Umbilical cord (tissue), 2 donors: ENCODE results near the gene TNFRSF18. TPM values are rescaled to one million over a fixed set of nuclear protein-coding genes. Genes with fewer than 3 reads are reported as not detected.

Experiments
- DNase-seq: peaks from one replicate; pipeline ENCODE4 v3.0.0-alpha.2; 2015; ENCODE audit warnings: low spot score
- total RNA-seq: library from RNA; depleted of rRNA; stranded (reverse); fragments of >200 nt; gene quantifications from one replicate; pipeline ENCODE4 v1.2.3, GENCODE V29; 2014; ENCODE audit warnings: low replicate concordance; ENCODE audit not compliant: insufficient read depth

TNFRSF18 gene
- total RNA-seq, 1 donor from 2014 or later = not detected

DNA sequence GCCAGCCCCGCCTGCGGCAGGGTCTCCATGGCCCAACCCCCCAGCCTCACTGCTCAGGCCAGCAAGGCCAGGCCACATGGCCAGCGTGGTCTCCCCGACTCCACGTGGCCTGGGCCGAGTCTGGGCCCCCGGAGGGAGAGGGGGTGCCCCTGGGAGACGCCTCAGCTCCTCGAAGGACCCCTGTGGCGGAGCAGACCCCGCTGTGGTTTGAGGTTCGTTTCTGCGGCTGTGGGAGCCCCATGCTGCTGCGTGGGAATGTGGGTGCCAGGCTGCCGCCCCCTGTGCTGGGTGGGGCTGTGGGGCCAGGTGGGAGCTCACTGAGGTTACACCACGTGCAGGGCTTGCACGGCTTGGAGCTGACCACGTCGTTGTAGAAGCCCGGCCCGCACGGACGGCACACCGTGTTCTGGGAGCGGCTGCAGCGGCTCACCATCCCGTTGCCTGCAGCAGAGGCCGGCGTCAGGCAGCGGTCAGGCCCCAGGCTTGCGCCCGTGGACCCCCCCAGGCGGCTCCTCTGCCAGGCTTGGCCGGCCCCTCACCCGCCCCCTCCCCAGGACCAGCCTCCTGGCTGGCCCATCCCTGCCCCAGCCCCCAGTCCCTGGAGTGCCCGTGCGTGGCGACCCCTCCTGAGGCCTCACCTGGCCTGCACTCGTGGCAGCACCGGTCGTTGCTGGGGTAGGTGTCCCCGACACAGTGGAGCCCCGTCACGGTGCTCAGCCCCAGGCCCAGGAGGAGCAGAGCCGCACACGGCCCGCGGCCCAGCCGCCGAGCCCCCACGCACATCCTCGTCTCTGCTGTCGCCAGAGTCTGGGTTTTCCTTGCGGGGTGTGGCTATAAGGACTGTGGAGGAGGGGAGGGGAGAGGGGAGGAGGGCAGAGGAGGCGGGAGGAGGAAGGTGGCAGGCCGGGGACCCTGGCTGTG is 7.2 kb upstream of the TNFRSF18 start, which contains the start of gene TNFRSF4:
Gene TNFRSF4 (minus strand): TSS at position 809 of the 921 bp plus-strand sequence. CDS start 26 bp downstream, at position 783.
- DNase-seq = no peak

DNA sequence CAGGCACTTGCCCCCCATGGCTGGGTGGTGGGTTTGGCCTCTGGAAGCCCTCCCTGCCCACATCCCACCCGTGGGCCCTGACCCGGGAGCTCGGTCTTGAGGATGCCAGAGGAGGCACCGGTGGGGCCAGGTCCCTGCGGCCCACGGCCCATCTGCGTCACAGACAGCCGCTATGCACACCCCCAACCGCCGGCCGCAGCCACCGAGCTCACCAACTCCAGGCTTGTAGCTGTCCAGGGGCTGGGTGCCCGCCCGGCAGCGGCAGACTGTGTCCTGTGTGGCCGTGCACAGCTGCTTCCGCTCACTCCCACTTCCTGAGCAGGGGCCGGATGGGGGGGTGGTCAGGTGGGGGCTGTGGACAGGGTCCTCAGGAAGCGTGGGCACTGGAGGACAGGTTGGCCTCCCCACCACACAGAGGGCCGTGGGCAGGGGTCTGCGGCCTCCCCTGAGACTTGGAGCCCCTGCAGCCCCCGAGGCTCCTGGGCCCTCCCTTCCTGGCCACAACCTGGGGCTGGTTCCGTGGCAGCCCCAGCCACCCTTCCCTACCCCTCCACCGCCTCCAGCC is 6.5 kb upstream of the TNFRSF18 start:
- no peak for DNase-seq

DNA sequence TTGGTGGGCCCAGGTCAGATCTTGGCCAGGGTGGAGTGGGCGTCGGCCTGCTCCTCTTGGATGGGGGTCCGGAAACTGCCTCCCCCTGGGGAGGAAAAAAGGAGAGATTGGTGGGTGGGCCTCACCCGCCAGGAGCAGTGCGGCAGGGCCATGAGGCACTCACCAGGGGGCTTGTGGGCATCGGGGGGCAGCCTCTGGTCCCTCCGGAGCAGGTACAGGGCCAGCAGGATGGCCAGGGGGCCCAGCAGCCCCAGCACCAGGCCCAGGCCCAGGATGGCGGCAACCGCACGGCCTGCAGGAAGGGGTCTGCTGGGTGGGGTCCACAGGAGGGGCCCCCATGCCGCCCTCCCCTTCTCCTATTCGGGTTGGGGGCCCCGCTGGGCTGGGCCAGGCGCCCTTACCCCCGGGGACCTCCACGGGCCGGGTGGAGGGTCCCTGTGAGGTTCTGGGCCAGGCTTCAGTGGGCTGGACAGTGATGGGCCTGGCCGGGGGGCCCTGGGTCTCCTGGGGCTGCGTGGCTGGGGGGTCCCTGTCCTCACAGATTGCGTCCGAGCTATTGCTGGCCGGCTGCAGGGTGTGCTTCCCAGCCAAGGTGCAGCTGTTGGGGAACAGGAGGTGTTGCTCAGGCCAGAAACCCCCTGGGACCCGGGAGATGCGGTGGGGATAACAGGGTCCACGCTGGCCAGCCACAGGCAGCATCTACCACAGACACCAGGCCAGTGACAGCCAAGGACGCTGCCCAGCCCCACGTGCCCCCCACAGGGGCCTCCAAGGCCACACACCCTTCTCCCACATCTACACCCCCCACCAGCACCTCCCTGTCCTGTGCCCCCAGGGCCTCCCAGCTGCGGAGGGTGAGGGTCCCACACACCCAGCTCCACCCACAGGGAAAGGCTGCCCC is 5.4 kb upstream of the TNFRSF18 start:
- no peak for DNase-seq

DNA sequence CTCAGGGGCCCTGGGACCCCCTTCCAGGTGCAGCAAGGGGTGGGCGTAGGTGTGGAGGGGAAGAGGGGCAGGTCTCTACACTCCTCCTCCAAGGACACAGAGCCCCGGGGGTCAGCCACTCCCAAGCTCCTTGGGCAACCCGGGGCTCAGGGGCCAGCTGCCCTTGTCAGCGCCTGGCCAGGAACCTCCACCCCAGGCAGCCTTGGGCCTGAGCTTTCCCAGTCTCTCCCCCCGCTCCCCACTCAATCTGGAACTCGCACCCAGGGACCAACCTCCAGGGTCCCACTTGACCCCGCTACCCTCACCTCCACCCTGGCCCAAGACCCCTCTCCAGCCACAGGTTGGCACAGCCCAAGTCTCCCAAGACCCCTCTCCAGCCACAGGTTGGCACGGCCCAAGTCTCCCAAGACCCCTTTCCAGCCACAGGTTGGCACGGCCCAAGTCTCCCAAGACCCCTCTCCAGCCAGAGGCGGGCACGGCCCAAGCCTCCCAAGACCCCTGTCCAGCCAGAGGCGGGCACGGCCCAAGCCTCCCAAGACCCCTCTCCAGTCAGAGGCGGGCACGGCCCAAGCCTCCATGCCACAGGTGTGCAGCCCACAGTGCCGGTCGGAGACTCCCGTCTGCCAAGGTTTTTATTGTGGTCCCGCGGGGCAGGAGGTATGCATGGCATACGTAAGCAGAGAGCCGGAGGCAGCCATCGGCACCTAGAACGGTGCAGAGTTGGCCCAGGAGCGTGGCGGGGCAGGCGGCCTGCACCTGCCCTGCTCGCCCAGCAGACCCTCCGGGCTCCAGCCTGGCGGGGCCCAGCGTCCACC is 4.5 kb upstream of the TNFRSF18 start:
- no peak for DNase-seq

DNA sequence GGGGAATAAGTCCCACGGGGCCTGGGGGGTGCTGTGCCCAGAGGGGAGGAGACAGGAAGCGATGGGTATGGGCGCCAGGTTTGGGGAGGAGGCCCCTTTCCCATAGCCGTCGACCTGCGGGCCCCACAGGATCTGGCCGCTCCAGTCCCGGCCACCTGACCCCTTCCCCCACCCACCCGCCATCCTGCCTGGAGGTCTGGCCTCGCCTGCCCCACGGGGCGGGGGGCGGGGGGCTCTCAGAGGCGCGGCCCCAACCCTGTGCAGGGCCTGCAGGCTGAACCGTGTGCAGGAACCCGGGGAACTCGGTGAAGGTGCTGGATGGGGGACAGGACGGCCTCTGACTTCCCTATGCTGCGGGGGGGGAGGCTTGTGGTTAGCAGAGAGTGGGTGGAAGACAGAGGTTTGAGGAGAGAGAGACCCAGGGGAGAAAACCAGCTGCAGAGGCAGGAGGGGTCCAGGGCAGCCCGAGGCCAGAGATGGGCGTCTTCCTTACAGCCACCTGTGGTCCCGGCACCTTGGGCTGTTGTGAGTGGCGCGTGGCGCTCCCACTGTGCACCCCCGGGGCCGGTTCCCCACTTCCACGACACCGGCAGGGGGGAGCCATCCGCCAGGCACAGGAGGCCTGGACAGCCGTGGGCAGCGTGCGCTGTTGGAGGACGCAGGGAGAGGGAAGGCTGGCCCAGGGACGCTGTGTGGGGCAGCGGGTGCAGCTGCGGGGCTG is 2.5 kb upstream of the TNFRSF18 start:
- DNase-seq = no peak

DNA sequence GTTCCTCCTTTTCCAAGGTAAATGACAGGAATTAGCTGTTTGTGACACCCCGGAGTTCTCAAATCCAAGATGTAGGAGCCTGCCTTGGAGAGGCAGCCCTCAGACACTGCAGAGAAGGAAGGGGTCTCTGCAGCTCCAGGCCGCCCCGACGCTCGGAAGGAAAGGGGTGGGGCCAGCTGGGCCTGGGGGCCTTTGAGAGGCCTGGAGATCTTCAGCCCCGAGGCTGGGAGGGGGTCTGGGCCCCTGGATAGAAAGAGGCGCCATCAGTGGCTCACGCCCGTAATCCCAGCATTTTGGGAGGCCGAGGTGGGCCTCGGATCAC is 1.1 kb upstream of the TNFRSF18 start:
- DNase-seq = no peak

DNA sequence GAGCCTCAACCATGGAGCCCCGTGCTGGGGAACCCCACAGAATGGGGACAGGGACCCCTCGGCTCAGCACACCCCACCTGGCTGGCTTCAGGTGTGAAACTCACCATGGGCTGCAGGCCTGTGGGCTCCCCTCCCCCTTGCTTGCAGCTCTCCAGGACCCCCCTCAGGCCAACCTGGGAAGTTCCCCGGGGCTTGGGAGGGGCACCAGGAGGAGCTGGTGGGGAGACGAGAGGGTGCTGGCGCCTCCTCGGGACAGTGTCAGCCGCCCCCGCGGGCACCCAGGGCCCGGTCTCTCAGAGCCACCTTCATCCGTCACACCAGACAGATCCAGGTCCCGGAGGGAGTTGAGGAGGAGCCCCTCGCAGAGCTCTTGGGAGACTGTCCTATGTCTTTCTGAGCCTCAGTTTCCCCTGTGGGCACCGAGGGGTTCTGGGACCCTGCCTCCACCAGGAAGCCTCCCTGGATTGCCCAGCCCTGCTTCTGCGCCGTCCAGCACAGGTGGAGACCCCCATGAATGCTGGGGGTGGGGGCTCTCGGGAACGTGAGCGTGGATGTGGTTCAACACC is 657 bp upstream of the TNFRSF18 start:
- DNase-seq = no peak

DNA sequence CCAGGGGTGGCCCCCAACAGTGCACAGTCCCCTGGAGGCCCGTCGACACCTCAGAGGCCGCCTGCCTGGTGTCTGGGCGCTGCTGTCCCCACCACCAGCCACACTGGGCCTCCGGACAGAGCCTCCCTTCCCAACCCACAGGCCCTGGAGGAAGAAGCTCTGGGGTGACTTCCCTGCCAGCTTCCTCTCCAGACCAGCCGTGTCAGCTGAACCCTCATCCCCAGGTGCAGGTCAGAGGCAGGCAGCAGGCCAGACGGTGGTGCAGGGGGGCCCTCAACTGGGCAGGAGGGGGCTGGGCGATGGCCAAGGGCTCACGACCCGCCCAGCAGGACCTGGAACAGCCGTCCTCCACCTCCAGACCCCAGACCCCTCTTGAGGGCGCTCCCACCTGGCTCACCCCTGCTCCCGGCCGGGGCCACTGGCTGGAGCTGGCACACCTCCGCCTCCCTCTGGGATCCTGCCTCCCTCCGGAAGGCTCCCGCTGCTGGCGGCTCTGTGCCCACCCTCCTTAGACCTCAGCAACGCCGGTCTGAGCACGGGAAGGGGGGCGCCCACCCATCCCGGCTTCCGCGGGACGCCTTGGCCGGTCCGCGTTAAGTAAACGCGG is 520 bp downstream of the TNFRSF18 start:
- DNase-seq = no peak

DNA sequence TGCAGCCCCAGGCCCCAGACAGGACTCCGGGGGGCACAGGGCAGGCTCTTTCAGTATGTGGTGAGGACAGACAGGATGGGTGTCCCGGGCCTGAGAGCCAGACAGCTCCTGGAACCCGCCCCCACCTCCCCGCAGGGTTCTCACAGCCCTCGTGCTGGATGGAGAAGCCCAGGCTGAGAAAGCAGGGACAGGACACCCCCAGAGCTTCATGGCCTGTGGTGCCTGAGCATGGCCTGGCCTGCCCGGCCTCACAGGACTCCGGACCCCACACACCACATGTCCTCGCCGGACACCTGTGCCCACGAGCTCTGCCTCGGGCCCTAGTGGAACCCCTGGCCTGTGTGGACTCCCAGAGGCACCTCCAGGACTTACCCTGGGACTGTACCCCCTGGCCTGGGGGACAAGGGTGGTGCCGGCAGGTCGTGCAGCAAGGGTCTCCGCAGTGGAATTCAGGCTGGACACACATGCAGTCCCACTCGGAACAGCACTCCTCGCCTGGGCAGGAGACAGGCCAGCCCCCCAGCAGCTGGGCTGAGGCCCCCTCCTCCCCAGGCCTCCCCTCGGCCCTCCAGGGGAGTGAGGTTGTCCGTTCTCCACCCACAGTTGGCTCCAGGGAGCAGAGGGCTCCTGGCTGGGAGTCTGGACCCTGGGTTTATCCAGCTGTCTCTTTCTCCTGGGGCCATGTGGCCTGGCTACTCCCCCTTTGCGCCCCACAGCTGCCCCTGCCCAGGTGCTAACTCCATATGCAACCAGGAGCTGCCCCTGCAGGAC is 1.2 kb downstream of the TNFRSF18 start:
- no peak for DNase-seq

DNA sequence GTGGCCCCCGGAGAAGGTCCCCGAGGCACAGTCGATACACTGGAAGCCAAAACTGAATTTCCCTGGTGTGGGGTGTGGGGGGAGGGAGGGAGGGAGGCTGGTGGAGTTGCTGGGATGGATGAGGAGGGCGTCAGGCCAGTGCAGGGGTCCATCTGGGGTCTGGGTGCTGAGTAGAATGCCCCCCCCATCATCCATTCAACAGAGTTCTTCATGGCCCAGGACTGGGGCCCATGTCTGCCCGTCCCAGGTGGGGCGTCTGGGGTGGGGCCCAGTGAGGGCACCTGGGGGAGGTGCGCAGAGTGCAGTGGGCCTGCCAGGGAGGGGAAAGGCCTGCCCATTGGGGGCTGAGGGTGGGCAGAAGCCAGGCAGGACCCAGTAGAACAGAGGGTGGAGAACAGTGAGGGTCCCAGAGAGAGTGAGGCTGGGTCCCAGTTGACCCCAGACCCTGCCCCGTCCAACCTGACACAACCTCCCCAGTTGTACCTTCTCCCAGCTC is 1.9 kb downstream of the TNFRSF18 start:
- DNase-seq = no peak

DNA sequence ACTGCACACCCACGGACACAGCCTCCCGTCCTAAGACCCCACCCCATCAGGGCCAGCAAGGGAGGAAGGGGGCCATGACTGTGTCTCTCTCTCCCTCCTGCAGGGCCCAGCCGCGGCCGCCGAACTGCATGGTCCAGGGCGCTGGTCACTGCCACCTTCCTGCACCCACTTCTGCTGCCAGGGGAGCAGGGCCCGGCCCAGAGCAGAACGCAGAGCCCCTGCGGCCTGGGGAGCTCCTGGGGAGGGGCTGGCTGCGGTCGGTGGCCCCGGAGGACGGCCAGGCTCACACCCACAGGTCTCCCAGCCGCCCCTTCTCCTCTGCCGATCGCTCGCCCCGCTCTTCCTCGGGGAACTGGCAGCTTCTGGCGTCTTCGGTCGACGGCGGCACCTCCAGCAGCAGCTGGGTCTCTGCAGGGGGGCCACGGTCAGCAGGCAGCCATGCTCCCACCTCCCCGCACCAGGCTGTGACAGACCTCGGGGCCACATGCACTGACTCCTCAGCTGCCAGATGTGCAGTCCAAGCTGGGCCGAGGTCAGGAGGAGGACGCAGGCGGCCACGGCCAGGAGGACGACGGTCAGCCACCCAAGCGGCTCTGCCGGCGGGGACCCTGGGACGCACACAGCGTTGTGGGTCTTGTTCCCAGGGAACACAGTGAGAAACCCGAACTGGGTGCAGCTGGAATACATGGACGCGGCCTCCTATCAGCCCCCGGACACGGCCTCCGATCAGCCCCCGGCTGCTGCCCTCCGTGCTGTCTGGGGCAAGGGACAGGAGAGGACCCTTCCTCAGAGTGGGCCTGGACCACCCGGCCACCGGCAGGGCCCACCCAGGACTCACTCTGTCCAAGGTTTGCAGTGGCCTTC is 2.6 kb downstream of the TNFRSF18 start:
- no peak for DNase-seq

DNA sequence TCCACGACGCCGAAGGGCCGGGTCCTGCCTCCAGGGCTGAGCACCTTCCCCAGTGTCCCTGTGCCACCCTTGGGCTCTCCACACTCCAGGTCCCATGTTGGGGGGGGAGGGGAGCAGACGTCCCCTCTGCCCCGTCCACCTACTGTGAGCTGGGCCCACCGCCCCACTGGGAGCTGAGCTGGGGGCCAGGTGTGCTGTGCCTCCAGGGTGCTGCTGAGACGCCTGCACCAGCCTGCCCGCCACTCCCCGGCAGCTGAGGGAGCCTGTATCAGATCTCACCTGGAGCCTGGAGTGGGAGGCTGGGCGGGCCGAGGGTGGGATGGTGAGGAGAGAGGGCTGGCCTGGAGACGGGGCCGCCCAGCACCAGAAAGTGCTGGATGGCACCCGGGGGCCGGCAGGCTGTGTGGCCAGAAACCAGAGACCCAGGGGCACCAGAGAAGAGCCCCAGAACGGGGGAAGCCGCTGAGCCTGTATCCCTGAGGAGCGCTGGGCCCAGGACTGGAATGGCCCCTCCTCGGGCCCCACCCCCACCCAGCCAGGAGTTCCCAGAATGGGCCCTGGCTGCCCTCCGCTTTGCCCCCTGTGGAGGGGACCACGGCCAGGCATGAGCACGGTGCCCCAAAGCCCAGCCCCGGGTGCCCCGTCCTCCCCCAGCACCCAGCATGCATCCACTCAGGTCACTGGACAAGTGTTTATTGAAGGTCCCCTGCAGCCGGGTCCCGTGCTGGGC is 3.4 kb downstream of the TNFRSF18 start:
- DNase-seq = peak; percentile 10

DNA sequence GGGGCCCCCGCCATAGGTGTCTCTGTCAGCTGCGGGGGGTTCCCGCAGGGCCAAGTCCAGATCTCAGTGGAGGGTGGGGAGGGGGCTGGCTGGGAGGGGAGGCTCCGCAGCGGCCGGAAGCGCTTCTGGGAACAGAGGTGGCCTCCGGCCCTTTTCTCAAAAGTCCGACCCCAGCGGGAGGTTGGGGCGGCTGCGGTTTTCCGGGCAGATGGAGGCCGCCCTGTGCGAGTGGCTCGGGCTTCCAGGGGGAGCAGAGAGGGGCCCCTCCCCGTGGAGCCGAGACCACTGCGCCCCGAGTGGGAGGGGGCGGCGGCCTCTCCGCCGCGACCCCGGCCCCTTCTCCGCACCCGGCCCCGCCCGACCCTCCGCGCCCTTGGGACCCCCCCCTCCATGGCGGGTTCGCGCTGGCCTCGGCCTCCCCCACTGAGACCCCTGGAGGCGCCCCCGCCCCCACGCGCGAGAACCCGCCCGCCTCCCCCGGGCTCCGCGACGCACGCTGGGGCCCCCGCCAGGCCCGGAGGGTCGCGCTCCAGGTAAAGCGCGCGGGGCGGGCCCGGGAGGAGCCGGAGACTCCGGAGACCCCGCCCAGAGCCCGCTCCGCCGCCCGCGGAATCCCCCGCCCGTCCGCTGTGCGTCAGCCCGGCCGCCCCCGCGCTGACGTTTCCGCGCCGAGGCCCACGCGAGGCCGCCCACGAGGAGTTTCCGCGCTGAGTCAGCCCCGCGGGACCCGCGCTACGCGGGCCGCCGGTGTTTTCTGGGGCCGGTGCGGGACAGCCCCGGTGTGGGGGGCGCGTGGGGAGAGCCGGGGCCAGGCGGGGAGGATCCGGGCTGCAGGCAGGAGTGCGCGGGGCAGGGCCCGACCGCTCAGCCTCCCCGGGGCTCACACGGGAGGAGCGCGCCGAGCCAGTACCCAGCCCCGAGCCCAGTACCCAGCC is 5.2 kb downstream of the TNFRSF18 start:
- peak; percentile 37 for DNase-seq

DNA sequence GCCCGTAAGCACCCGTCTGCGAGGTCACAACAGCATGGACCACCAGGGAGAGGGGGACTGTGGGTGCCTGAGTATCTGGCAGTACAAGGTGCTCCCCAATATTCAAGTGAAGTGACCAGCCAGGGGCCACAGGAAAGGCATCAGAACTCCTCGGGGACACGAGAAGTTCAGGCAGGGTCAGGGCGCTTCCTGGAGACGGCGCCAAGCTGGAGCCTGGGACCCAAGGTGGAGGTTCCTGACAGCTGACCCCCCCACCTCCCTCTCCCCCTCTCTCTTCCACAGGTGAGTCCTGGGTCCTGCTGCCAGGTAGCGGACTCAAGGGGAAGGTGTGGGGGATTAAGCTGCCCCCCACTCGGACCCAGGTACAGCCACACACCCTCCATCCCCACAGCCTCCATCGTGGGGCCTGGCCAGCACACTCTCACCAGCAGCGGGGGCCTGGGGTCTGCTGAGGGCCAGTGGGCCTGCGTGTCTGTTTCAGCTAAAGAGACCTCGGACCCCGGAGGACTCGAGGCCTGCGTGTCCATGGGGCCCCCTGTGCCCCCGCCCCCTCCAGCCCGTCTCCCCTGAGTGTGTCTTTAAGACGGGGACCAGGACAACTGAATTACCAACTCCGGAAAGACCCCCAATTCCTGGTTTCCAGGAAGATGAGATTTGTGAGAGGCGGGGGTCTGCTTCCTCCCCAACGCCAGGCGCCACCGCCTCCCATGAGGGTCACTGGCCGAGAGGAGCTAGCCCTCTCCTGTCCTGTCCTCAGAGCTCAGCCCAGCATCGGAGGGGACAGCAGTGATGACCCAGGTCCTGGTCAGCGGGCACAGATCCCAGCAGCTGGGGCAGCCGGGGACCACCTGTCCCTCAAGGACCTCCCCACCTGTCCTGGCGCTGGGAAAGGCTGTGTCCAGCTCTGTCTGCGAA is 6.2 kb downstream of the TNFRSF18 start:
- no peak for DNase-seq
